Spleen (tissue), 7 donors: ENCODE measurements around the gene DOCK1.

Experiments
- POLR2A ChIP-seq, 3 donors: fragments of 450-650 bp; IDR thresholded peaks; one replicate each; pipeline ENCODE4 v1.5.1; 2017; ENCODE audit warnings: antibody characterized with exemption in 3 of 3, mild to moderate bottlenecking in 1 of 3
- POLR2AphosphoS5 ChIP-seq, 3 donors: sonication (generic); formaldehyde crosslinking; IDR thresholded peaks; one replicate each; pipeline ENCODE4 v1.5.1; 2017; ENCODE audit warnings: antibody characterized with exemption in 3 of 3
- TF ChIP-seq, protein P1 (sequence below), 11 experiments: fragments of 200-600 bp in 7 of 11; fragments of 450-650 bp in 4 of 11; sonication (generic) in 4 of 11; IDR thresholded peaks in 8 of 11; conservative IDR thresholded peaks in 3 of 11; 1 replicate in 7 of 11; 2 replicates in 4 of 11; pipeline versions ENCODE4 v1.4.0 to v1.8.0; 2016 to 2021; ENCODE audit warnings: antibody characterized with exemption in 11 of 11, inconsistent platforms in 4 of 11, mild to moderate bottlenecking in 1 of 11
- donor health status: DM: no; HTN: no; CAD: no; lungs with moderate emphysema.
- donor health status: DM: no; HTN: no; CAD: no.
- donor health status: DM: no; HTN: no; CAD: no.

DNA sequence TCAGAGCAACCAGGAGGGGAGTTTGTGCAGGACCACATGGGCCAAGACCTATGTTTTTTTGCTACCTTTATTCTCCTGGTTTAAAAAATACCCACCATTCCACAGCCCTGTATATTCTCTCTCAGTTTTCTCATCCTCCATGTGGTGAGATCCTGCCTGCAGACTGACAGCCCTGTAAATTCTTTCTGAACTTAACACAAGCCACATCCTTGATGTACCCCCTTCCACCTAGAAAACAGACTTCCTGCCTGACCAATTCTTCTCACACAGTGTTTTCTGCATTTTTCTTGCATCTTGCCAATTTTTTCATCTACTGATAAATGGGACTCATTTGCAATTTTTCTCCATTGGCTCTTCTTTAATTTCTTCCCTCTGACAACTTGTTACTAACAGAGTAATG lies 212.8 kb downstream of the DOCK1 start:
- TF ChIP-seq, protein P1, sequence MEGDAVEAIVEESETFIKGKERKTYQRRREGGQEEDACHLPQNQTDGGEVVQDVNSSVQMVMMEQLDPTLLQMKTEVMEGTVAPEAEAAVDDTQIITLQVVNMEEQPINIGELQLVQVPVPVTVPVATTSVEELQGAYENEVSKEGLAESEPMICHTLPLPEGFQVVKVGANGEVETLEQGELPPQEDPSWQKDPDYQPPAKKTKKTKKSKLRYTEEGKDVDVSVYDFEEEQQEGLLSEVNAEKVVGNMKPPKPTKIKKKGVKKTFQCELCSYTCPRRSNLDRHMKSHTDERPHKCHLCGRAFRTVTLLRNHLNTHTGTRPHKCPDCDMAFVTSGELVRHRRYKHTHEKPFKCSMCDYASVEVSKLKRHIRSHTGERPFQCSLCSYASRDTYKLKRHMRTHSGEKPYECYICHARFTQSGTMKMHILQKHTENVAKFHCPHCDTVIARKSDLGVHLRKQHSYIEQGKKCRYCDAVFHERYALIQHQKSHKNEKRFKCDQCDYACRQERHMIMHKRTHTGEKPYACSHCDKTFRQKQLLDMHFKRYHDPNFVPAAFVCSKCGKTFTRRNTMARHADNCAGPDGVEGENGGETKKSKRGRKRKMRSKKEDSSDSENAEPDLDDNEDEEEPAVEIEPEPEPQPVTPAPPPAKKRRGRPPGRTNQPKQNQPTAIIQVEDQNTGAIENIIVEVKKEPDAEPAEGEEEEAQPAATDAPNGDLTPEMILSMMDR (IDR thresholded peaks at IDR 0.05 in 8 of 11, conservative IDR thresholded peaks at IDR 0.05 in 3 of 11): no peak
- TF ChIP-seq POLR2AphosphoS5 (IDR thresholded peaks at IDR 0.05) (no peak), POLR2A (IDR thresholded peaks at IDR 0.05) (no peak)
